WI38 (cell line): Measurements from ENCODE around the gene ABHD12B.
"Not testable (repeated sequence)": the region's sequence is repeated elsewhere in the genome, so short reads cannot be mapped to it uniquely, and the experiment has no call there.

Source experiments
- H3K4me3 ChIP-seq: 2 replicates; pipeline ENCODE4 v1.5.1; 2011; ENCODE audit warnings: low read depth, mild to moderate bottlenecking, control low read depth, low read length
- CTCF ChIP-seq: IDR thresholded peaks from 2 replicates; pipeline ENCODE4 v1.5.1; 2012; ENCODE audit warnings: low read depth, mild to moderate bottlenecking, control low read depth, low read length

Gene ABHD12B

GRCh38 chr14:50874757-50875156 is 2.9 kb downstream of the ABHD12B start:
- TF ChIP-seq CTCF: no peak
- no peak overlapping the region for H3K4me3 ChIP-seq

- TF ChIP-seq CTCF: no peak
- H3K4me3 ChIP-seq: no peak overlapping the region
Observed at GRCh38 chr14:50875359-50876070, 3.7 kb downstream of the ABHD12B start.

GRCh38 chr14:50882932-50883826 is 11.3 kb downstream of the ABHD12B start:
- no peak overlapping the region for H3K4me3 ChIP-seq
- TF ChIP-seq CTCF: no peak

GRCh38 chr14:50883827-50884197 is 12.0 kb downstream of the ABHD12B start:
- no peak overlapping the region for H3K4me3 ChIP-seq
- TF ChIP-seq CTCF: no peak

GRCh38 chr14:50887476-50887875 is 15.6 kb downstream of the ABHD12B start:
- TF ChIP-seq CTCF: no peak
- H3K4me3 ChIP-seq: no peak overlapping the region

- no peak overlapping the region for H3K4me3 ChIP-seq
- TF ChIP-seq CTCF: no peak
Observed at GRCh38 chr14:50892255-50892654, 20.4 kb downstream of the ABHD12B start.

- H3K4me3 ChIP-seq: not testable (repeated sequence)
Observed at GRCh38 chr14:50896421-50896820, 24.6 kb downstream of the ABHD12B start.

- H3K4me3 ChIP-seq: not testable (repeated sequence)
Observed at GRCh38 chr14:50897005-50897404, 25.2 kb downstream of the ABHD12B start.
